B cell (primary cell): ENCODE data around the gene ERGIC1.

Source experiments
- CTCF ChIP-seq: fragments of 200-600 bp; IDR thresholded peaks from one replicate; pipeline ENCODE4 v1.8.0; 2022; ENCODE audit warnings: antibody characterized with exemption, mild to moderate bottlenecking
- EZH2 ChIP-seq: IDR thresholded peaks from 2 replicates; pipeline ENCODE4 v1.6.1; 2012; ENCODE audit warnings: borderline replicate concordance, low read depth, mild to moderate bottlenecking, moderate library complexity, low read length; ENCODE audit not compliant: insufficient read depth, poor library complexity, severe bottlenecking

- TF ChIP-seq CTCF (no peak), EZH2 (no peak)
Observed at GRCh38 chr5:172846677-172847076, 12.6 kb downstream of the ERGIC1 start.
